ENCODE results near the gene ALDH8A1.

- TF ChIP-seq POLR2AphosphoS5 (IDR thresholded peaks at IDR 0.05): no peak
- TF ChIP-seq CTCF (IDR thresholded peaks at IDR 0.05): no peak
- TF ChIP-seq POLR2A (IDR thresholded peaks at IDR 0.05): no peak
Observed at GRCh38 chr6:134954272-134955000, 4.5 kb upstream of the ALDH8A1 start.
